IPS-18a (cell line): ENCODE measurements around the gene GPC3.

Source experiments
- H3K27ac ChIP-seq: one replicate; pipeline ENCODE4 v1.5.1; 2013; ENCODE audit warnings: low read length
- H3K27me3 ChIP-seq: one replicate; pipeline ENCODE4 v1.6.1; 2013; ENCODE audit warnings: mild to moderate bottlenecking, low read length; ENCODE audit not compliant: control insufficient read depth, insufficient read depth
- H3K36me3 ChIP-seq: one replicate; pipeline ENCODE4 v1.6.1; 2013; ENCODE audit warnings: low read depth, low read length; ENCODE audit not compliant: control insufficient read depth
- H3K4me1 ChIP-seq: one replicate; pipeline ENCODE4 v1.6.1; 2013; ENCODE audit warnings: low read depth, low read length; ENCODE audit not compliant: control insufficient read depth
- H3K4me3 ChIP-seq: one replicate; pipeline ENCODE4 v1.5.1; 2013; ENCODE audit warnings: low read length
- H3K9ac ChIP-seq: one replicate; pipeline ENCODE4 v1.6.1; 2013; ENCODE audit warnings: mild to moderate bottlenecking, low read length, moderate library complexity
- H3K9me3 ChIP-seq: one replicate; pipeline ENCODE4 v1.6.1; 2013; ENCODE audit warnings: low read depth, low read length; ENCODE audit not compliant: control insufficient read depth

The GPC3 gene

GRCh38 chrX:133598601-133599335, 386.6 kb downstream of the GPC3 start:
- peaks cover 5% of the 10 kb centered on the region for H3K4me1 ChIP-seq
- no peak overlapping the region for H3K9ac ChIP-seq
- H3K9me3 ChIP-seq = peaks cover 16% of the 10 kb centered on the region
- H3K4me3 ChIP-seq = no peak overlapping the region
- H3K27me3 ChIP-seq = no peaks in the 10 kb centered on the region
- H3K36me3 ChIP-seq = no peaks in the 10 kb centered on the region
- no peak overlapping the region for H3K27ac ChIP-seq

- no peaks in the 10 kb centered on the region for H3K4me1 ChIP-seq
- peaks cover 9% of the 10 kb centered on the region for H3K9me3 ChIP-seq
- no peak overlapping the region for H3K4me3 ChIP-seq
- H3K36me3 ChIP-seq = no peaks in the 10 kb centered on the region
- H3K27me3 ChIP-seq = no peaks in the 10 kb centered on the region
- no peak overlapping the region for H3K27ac ChIP-seq
- no peak overlapping the region for H3K9ac ChIP-seq
Observed at GRCh38 chrX:133594156-133594555, 391.2 kb downstream of the GPC3 start.

GRCh38 chrX:133593531-133593930, 391.9 kb downstream of the GPC3 start:
- Histone ChIP-seq H3K27ac (no peak overlapping the region), H3K27me3 (no peaks in the 10 kb centered on the region), H3K4me1 (no peaks in the 10 kb centered on the region), H3K9ac (no peak overlapping the region), H3K9me3 (peaks cover 9% of the 10 kb centered on the region), H3K36me3 (no peaks in the 10 kb centered on the region), H3K4me3 (no peak overlapping the region)

GRCh38 chrX:133590703-133591505, 394.5 kb downstream of the GPC3 start:
- Histone ChIP-seq H3K4me3 (no peak overlapping the region), H3K36me3 (no peaks in the 10 kb centered on the region), H3K4me1 (no peaks in the 10 kb centered on the region), H3K9ac (no peak overlapping the region), H3K9me3 (peaks cover 13% of the 10 kb centered on the region), H3K27ac (no peak overlapping the region), H3K27me3 (no peaks in the 10 kb centered on the region)

GRCh38 chrX:133588827-133589226, 396.6 kb downstream of the GPC3 start:
- Histone ChIP-seq H3K9me3 (peaks cover 15% of the 10 kb centered on the region), H3K27ac (no peak overlapping the region), H3K4me3 (no peak overlapping the region), H3K9ac (no peak overlapping the region), H3K27me3 (no peaks in the 10 kb centered on the region), H3K36me3 (no peaks in the 10 kb centered on the region), H3K4me1 (no peaks in the 10 kb centered on the region)

GRCh38 chrX:133587818-133588217, 397.6 kb downstream of the GPC3 start:
- Histone ChIP-seq H3K4me1 (no peaks in the 10 kb centered on the region), H3K9ac (no peak overlapping the region), H3K27ac (no peak overlapping the region), H3K4me3 (no peak overlapping the region), H3K9me3 (peaks cover 10% of the 10 kb centered on the region), H3K27me3 (no peaks in the 10 kb centered on the region), H3K36me3 (no peaks in the 10 kb centered on the region)

GRCh38 chrX:133587071-133587470, 398.3 kb downstream of the GPC3 start:
- Histone ChIP-seq H3K4me1 (no peaks in the 10 kb centered on the region), H3K36me3 (no peaks in the 10 kb centered on the region), H3K9ac (no peak overlapping the region), H3K27ac (no peak overlapping the region), H3K27me3 (no peaks in the 10 kb centered on the region), H3K4me3 (no peak overlapping the region), H3K9me3 (peaks cover 10% of the 10 kb centered on the region)

GRCh38 chrX:133586443-133586842, 399.0 kb downstream of the GPC3 start:
- Histone ChIP-seq H3K27me3 (no peaks in the 10 kb centered on the region), H3K27ac (no peak overlapping the region), H3K36me3 (no peaks in the 10 kb centered on the region), H3K9ac (no peak overlapping the region), H3K4me3 (no peak overlapping the region), H3K9me3 (peaks cover 7% of the 10 kb centered on the region), H3K4me1 (no peaks in the 10 kb centered on the region)

- peaks cover 6% of the 10 kb centered on the region for H3K9me3 ChIP-seq
- H3K9ac ChIP-seq = no peak overlapping the region
- H3K27me3 ChIP-seq = no peaks in the 10 kb centered on the region
- no peaks in the 10 kb centered on the region for H3K36me3 ChIP-seq
- no peak overlapping the region for H3K27ac ChIP-seq
- no peak overlapping the region for H3K4me3 ChIP-seq
- H3K4me1 ChIP-seq = no peaks in the 10 kb centered on the region
Observed at GRCh38 chrX:133583825-133584224, 401.6 kb downstream of the GPC3 start.

- Histone ChIP-seq H3K27me3 (no peaks in the 10 kb centered on the region), H3K4me3 (no peak overlapping the region), H3K27ac (no peak overlapping the region), H3K36me3 (no peaks in the 10 kb centered on the region), H3K9ac (no peak overlapping the region), H3K4me1 (no peaks in the 10 kb centered on the region), H3K9me3 (peaks cover 3% of the 10 kb centered on the region)
Observed at GRCh38 chrX:133580625-133581024, 404.8 kb downstream of the GPC3 start.

GRCh38 chrX:133579631-133580030, 405.8 kb downstream of the GPC3 start:
- Histone ChIP-seq H3K9me3 (peaks cover 3% of the 10 kb centered on the region), H3K9ac (no peak overlapping the region), H3K4me3 (no peak overlapping the region), H3K27ac (no peak overlapping the region), H3K4me1 (no peaks in the 10 kb centered on the region), H3K27me3 (no peaks in the 10 kb centered on the region), H3K36me3 (no peaks in the 10 kb centered on the region)

- Histone ChIP-seq H3K9me3 (peaks cover 10% of the 10 kb centered on the region), H3K27ac (no peak overlapping the region), H3K9ac (no peak overlapping the region), H3K27me3 (no peaks in the 10 kb centered on the region), H3K36me3 (no peaks in the 10 kb centered on the region), H3K4me1 (no peaks in the 10 kb centered on the region), H3K4me3 (no peak overlapping the region)
Observed at GRCh38 chrX:133576876-133577275, 408.5 kb downstream of the GPC3 start.
